Measurements from ENCODE around the gene PAM. TPM values are rescaled to one million over a fixed set of nuclear protein-coding genes. Genes with fewer than 3 reads are reported as not detected.
A peak's percentile ranks its signal among the peaks of the same experiment; 100 is the strongest.

The PAM gene
- total RNA-seq, 1 donor from 2014 or later = 267 TPM

- peaks cover 6% of the 10 kb centered on the region for H3K36me3 Mint-ChIP-seq (ENCODE audit: unreplicated experiment)
- H3K4me1 Mint-ChIP-seq (ENCODE audit: unreplicated experiment) = peaks cover 33% of the 10 kb centered on the region
- TF ChIP-seq, protein P1, sequence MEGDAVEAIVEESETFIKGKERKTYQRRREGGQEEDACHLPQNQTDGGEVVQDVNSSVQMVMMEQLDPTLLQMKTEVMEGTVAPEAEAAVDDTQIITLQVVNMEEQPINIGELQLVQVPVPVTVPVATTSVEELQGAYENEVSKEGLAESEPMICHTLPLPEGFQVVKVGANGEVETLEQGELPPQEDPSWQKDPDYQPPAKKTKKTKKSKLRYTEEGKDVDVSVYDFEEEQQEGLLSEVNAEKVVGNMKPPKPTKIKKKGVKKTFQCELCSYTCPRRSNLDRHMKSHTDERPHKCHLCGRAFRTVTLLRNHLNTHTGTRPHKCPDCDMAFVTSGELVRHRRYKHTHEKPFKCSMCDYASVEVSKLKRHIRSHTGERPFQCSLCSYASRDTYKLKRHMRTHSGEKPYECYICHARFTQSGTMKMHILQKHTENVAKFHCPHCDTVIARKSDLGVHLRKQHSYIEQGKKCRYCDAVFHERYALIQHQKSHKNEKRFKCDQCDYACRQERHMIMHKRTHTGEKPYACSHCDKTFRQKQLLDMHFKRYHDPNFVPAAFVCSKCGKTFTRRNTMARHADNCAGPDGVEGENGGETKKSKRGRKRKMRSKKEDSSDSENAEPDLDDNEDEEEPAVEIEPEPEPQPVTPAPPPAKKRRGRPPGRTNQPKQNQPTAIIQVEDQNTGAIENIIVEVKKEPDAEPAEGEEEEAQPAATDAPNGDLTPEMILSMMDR (IDR thresholded peaks at IDR 0.05) = no peak
- H3K27me3 Mint-ChIP-seq (ENCODE audit: unreplicated experiment) = no peaks in the 10 kb centered on the region
- H3K4me3 Mint-ChIP-seq (ENCODE audit: unreplicated experiment) = no peak overlapping the region
- no peaks in the 10 kb centered on the region for H3K9me3 Mint-ChIP-seq (ENCODE audit: unreplicated experiment)
- H3K27ac Mint-ChIP-seq (ENCODE audit: unreplicated experiment) = no peak overlapping the region
- no peak for DNase-seq (ENCODE audit: extremely low spot score, unreplicated experiment)
Measured at GRCh38 chr5:102916109-102916508, 161.0 kb downstream of the PAM start.

GRCh38 chr5:102918986-102919610 is 164.0 kb downstream of the PAM start:
- no peak overlapping the region for H3K4me3 Mint-ChIP-seq (ENCODE audit: unreplicated experiment)
- TF ChIP-seq, protein P1 (IDR thresholded peaks at IDR 0.05) = no peak
- no peak for DNase-seq (ENCODE audit: extremely low spot score, unreplicated experiment)
- H3K27me3 Mint-ChIP-seq (ENCODE audit: unreplicated experiment) = no peaks in the 10 kb centered on the region
- H3K4me1 Mint-ChIP-seq (ENCODE audit: unreplicated experiment) = peaks cover 14% of the 10 kb centered on the region
- peaks cover 7% of the 10 kb centered on the region for H3K36me3 Mint-ChIP-seq (ENCODE audit: unreplicated experiment)
- H3K27ac Mint-ChIP-seq (ENCODE audit: unreplicated experiment) = no peak overlapping the region
- H3K9me3 Mint-ChIP-seq (ENCODE audit: unreplicated experiment) = no peaks in the 10 kb centered on the region

DNA sequence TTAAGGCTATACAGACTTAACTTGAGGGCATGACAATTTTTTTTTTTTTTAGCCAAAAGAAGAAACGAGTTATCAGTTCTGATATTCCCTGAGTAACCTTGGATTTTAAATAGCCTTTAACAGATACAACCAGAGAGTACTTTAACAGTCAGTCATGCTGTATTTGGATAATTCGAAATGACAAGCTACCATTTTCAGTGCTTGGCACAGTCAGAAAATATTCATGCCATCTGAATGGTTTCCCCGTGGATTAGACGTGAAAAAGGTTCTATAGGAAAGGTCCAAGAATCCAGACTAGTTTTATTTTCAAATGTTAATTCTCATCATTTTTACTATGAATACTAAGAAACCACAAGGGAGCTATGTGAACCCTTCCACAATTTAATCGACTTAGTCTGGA is 165.7 kb downstream of the PAM start:
- Mint-ChIP-seq H3K27me3 (ENCODE audit: unreplicated experiment) (no peaks in the 10 kb centered on the region), H3K36me3 (ENCODE audit: unreplicated experiment) (peaks cover 10% of the 10 kb centered on the region), H3K4me3 (ENCODE audit: unreplicated experiment) (no peak overlapping the region), H3K27ac (ENCODE audit: unreplicated experiment) (peak overlapping the region; percentile 31), H3K4me1 (ENCODE audit: unreplicated experiment) (peaks cover 14% of the 10 kb centered on the region), H3K9me3 (ENCODE audit: unreplicated experiment) (no peaks in the 10 kb centered on the region)
- DNase-seq (ENCODE audit: extremely low spot score, unreplicated experiment) = no peak
- TF ChIP-seq, protein P1 (IDR thresholded peaks at IDR 0.05) = no peak

GRCh38 chr5:102921341-102922044 is 166.4 kb downstream of the PAM start:
- no peaks in the 10 kb centered on the region for H3K9me3 Mint-ChIP-seq (ENCODE audit: unreplicated experiment)
- no peak overlapping the region for H3K27ac Mint-ChIP-seq (ENCODE audit: unreplicated experiment)
- no peak overlapping the region for H3K4me3 Mint-ChIP-seq (ENCODE audit: unreplicated experiment)
- H3K36me3 Mint-ChIP-seq (ENCODE audit: unreplicated experiment) = peaks cover 12% of the 10 kb centered on the region
- peaks cover 14% of the 10 kb centered on the region for H3K4me1 Mint-ChIP-seq (ENCODE audit: unreplicated experiment)
- no peak for DNase-seq (ENCODE audit: extremely low spot score, unreplicated experiment)
- TF ChIP-seq, protein P1 (IDR thresholded peaks at IDR 0.05) = no peak
- H3K27me3 Mint-ChIP-seq (ENCODE audit: unreplicated experiment) = no peaks in the 10 kb centered on the region

DNA sequence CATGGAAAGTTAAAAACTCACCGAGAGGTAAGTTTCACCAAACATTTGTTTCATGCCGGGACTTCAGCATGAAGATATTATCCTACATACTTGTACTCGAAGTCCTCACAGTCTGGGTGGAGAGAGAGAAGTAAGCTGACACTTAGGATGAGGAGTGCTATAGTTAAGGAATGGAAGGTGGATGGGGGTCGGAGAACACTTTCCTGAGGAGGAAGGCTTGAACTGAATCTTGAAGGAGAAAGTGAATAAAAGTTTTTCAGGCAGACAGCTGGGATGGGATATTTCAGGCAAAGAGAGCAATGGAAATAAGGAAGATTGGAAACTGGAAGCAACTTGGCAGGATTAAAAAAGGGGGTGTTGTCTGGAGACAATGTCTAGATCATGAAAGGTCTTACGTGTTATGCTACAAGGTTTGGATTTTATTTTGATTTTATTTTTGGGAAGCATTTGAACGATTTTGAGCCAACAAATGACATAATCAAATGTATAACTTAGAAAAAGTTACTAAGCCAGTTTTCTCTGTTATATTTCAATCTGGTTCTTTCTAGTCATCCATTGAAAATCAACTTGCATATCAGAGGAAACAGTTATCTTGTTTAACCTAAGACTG is 167.1 kb downstream of the PAM start:
- H3K4me1 Mint-ChIP-seq (ENCODE audit: unreplicated experiment) = peaks cover 12% of the 10 kb centered on the region
- no peaks in the 10 kb centered on the region for H3K9me3 Mint-ChIP-seq (ENCODE audit: unreplicated experiment)
- H3K36me3 Mint-ChIP-seq (ENCODE audit: unreplicated experiment) = peaks cover 16% of the 10 kb centered on the region
- H3K27ac Mint-ChIP-seq (ENCODE audit: unreplicated experiment) = no peak overlapping the region
- H3K4me3 Mint-ChIP-seq (ENCODE audit: unreplicated experiment) = no peak overlapping the region
- no peak for DNase-seq (ENCODE audit: extremely low spot score, unreplicated experiment)
- TF ChIP-seq, protein P1 (IDR thresholded peaks at IDR 0.05) = no peak
- no peaks in the 10 kb centered on the region for H3K27me3 Mint-ChIP-seq (ENCODE audit: unreplicated experiment)
